GM18951 (cell line): ENCODE measurements around the gene ADGRV1.
"Not testable (repeated sequence)": the region's sequence is repeated elsewhere in the genome, so short reads cannot be mapped to it uniquely, and the experiment has no call there.

Experiments used
- POLR2A ChIP-seq: IDR thresholded peaks from 4 replicates; pipeline ENCODE4 v1.6.1; 2011; ENCODE audit warnings: mild to moderate bottlenecking; ENCODE audit not compliant: insufficient read length, insufficient read depth; ENCODE audit errors: extremely low read depth
- in situ Hi-C: fragments of 300-500 bp; cut with MboI; formaldehyde crosslinking; loops from one replicate; pipeline ENCODE4 v1.12.0; 2022; ENCODE audit warnings: low sequenced_read_pairs, mixed read lengths, inconsistent platforms; ENCODE audit not compliant: unreplicated experiment

Gene ADGRV1

GRCh38 chr5:91032125-91032524 lies 473.5 kb downstream of the ADGRV1 start:
- no peak for TF ChIP-seq POLR2A
- in situ Hi-C loops = no loop called here

GRCh38 chr5:91033370-91033769 lies 474.8 kb downstream of the ADGRV1 start:
- no peak for TF ChIP-seq POLR2A
- in situ Hi-C loops = no loop called here

- in situ Hi-C loops = no loop called here
- TF ChIP-seq POLR2A = no peak
Observed at GRCh38 chr5:91038180-91038808, 479.7 kb downstream of the ADGRV1 start.

- in situ Hi-C loops = not testable (repeated sequence)
Observed at GRCh38 chr5:91041132-91041531, 482.5 kb downstream of the ADGRV1 start.

GRCh38 chr5:91042247-91042935 lies 483.8 kb downstream of the ADGRV1 start:
- TF ChIP-seq POLR2A = no peak
- in situ Hi-C loops = no loop called here

GRCh38 chr5:91042936-91043255 lies 484.3 kb downstream of the ADGRV1 start:
- in situ Hi-C loops = no loop called here
- no peak for TF ChIP-seq POLR2A

GRCh38 chr5:91048073-91048472 lies 489.5 kb downstream of the ADGRV1 start:
- TF ChIP-seq POLR2A = no peak
- in situ Hi-C loops = no loop called here

GRCh38 chr5:91049112-91049511 lies 490.5 kb downstream of the ADGRV1 start:
- TF ChIP-seq POLR2A = no peak
- in situ Hi-C loops = no loop called here

- in situ Hi-C loops = no loop called here
- no peak for TF ChIP-seq POLR2A
Observed at GRCh38 chr5:91049800-91050199, 491.2 kb downstream of the ADGRV1 start.

GRCh38 chr5:91052411-91052810 lies 493.8 kb downstream of the ADGRV1 start:
- in situ Hi-C loops = not testable (repeated sequence)

- in situ Hi-C loops = no loop called here
- TF ChIP-seq POLR2A = no peak
Observed at GRCh38 chr5:91052977-91053740, 494.6 kb downstream of the ADGRV1 start.

GRCh38 chr5:91053741-91054025 lies 495.1 kb downstream of the ADGRV1 start:
- in situ Hi-C loops = no loop called here
- no peak for TF ChIP-seq POLR2A

GRCh38 chr5:91058155-91058554 lies 499.6 kb downstream of the ADGRV1 start:
- TF ChIP-seq POLR2A = no peak
- in situ Hi-C loops = no loop called here

- in situ Hi-C loops = no loop called here
- TF ChIP-seq POLR2A = no peak
Observed at GRCh38 chr5:91058575-91058974, 500.0 kb downstream of the ADGRV1 start.
